ENCODE data around the gene USE1.

The USE1 gene

DNA sequence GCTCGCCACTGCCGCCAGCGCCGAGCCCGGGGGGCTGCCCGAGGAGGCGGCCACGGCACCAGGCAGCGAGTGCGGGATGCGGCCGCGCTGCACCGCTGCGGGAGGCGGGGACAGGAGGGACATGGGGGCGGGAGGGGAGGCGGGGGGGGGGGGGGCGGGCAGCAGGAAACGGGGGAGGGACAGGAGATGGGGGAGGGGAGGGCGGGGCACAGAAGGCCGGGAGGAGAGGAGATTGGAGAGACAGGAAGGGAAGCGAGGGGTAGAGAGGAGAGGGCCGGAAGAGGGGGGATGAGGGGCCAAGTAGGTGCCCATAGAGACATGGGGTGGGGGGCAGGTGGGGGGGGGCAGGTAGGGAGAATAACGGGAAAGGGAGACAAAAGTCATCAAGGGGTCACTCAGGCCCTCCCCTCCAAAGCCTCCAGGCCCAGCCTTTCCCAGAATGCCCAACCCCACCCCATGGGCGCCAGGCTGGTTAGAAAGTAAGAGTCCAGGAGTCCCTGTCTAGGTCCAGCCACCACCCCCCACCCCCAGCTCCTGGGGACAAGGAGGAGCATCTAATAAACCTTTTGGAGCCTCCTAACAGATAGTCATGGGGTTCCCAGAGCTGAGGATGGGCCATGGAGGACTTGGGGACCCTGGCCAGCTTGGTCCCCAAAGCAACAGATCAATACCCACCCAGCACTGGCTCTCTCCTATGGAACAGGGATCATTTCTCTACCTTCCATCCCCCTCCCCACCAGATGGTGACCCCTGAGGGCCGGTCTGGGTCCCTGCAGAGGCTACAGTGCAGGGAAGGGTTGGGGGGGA, 21.0 kb downstream of the USE1 start:
- DNase-seq, result no peak

DNA sequence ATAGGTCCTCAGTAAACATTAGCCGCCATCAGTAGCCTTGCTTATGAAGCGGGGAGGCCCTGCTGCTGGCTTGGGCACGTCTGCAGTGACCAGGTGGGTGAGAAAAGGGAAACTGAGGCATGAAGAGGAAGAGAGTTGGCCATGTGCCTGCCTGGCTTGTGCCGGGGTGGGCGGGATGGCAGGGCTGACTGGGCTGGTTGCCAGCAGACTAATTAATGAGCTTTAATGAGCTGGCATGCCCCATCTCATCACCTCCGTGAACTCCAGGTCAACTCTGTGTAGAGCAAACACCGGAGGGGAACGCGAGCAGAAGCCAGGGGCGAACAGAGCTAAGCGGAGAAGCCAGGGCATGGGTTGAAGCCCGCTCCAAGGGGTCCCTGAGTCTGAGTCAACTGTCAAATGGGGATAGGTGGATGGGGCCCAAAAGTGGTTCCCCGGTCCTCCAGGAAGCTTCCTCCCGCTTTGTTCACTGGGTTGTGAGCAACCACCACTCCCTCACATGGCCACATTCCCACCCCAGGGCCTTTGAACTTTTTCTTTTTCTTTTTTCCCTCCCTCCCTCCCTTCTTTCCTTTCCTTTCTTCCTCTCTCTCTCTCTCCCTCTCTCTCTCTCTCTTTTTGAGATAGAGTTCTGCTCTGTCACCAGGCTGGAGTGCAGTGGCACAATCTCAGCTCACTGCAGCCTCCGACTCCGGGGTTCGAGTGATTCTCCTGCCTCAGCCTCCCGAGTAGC, 21.8 kb downstream of the USE1 start:
- DNase-seq, result no peak

DNA sequence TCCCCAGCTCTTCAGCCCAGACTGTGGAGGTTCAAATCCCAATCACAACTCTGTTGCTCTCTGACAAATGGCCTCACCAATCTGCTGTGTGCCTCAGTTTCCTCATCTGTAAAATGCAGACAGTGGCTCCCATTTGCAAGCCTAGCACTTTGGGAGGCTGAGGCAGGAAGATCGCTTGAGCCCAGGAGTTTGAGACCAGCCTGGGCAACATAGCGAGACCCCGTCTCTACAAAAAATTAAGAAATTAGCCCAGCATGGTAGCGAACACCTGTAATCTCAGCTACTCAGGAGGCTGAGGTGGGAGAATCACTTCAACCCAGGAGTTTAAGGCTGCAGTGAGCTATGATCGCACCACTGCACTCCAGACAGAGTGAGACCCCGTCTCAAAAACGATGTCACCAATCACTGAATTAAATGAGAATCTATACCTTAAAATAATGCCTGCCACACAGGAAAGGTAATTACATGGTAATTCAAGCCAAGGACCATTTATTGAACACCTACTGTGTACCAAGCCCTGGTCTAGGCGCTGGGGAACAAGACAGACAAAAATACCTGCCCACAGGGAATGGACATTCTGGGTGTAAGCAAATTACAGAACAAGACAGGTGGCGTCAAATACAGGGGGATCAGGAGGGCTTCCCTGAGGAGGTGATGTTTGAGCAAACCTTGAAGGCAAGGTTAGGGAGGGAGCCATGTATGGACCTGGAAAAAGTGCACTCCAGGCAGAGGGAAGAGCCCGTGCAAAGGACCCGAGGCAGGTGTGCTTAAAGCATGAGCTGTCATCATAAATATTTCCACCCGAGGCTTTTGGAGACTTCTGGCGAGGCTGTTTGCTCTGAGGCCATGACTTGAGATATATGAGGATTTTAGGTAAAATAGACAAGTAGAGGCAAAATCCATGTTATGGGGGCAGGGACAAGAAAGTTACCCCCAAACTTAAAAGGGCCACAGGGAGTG, 22.9 kb downstream of the USE1 start:
- no peak for DNase-seq

DNA sequence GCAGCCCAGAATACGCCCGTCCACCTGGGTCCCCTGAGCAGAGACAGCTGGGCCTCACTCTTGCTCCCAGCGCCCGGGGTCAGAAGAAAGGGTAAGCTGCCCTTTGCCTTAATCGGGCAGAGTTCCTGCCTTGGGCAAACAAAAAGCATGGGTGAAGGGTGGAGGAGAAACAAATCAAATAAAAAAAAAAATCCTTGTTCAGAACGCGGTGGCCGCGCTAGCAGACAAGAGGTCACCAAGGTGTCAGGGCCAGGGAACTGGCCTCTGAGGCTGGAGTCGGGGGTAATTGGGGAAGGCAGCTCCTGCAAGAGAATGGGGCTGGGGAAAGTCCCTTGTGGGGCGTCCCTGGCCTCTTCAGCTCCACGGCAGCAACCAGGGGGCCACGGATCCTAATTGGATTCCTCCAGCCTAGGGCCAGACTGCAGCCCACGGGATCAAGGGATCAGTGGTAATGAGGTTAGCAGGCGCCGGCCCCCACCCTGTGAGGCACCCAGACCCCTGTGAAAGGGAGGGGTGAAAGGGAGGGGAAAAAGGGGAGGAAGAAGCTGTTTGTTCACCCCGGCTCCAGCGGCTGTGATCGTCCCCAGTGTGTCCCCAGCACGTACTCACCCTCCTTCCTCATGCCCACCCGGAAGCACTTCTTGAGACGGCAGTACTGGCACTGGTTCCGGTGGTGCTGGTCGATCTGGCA, 25.1 kb downstream of the USE1 start:
- no peak for DNase-seq

DNA sequence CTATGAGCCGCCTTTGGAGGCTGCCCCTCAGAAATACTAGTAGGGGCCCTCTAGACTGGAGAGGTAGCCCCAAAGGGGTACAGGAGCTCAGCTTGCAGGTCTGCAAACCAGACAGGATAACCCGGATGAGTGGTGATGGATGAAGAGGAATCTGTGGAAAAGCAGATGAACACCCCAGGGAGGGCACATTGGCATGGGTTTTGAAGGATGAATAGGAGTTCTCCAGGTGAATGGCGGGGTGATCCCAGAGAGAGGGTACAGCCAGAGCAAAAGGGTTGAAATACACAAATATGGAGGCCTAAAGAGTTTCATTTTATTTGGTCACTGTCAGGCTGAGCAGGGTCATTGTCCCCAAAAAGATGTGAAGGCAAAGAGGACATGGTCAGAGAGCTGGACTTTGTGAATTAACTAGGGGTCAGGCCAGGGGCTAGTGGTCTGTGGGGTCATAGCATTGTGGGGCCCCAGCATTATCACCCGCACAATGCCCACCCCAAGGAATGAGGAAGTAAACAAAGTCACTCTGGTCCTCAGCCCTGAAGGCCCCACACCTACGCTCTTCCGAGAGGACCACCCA, 25.8 kb downstream of the USE1 start:
- DNase-seq, result no peak

DNA sequence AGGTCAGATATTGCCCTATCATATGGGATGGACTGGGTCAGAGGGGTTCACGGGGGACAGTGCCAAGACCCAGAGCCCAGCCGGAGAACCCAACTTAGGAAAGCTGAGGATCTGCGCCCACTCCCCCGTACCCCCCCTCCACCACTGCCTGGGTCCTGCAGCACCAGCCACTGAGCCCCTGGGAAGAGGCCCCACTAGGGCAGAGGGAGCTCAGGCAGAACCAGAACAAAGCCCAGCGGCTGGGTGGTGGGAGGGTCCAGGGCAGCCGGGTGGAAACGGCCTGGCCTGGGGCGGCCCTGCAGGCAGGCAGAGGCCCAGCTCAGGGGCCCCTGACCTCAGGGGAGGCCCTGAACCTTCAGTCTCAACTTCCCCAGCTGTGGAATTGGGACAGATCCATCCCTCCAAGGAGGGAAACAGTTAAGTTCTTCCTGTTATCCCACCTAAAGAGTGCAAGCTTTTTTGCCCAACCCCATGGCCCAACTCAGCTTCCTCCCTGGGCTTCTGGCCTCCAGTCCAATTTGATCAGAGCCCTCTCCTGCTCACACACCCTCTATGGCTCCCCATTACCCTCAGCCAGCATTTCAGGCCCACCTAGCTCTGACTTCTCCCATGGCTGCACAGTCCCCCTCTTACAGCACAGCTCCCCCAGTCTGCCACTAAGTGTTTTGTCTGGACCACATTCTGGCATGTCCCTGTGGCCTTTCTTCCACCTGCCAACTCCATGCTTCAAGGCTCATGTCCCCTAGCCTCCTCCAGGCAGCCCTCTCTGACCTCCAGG, 27.5 kb downstream of the USE1 start:
- no peak for DNase-seq

DNA sequence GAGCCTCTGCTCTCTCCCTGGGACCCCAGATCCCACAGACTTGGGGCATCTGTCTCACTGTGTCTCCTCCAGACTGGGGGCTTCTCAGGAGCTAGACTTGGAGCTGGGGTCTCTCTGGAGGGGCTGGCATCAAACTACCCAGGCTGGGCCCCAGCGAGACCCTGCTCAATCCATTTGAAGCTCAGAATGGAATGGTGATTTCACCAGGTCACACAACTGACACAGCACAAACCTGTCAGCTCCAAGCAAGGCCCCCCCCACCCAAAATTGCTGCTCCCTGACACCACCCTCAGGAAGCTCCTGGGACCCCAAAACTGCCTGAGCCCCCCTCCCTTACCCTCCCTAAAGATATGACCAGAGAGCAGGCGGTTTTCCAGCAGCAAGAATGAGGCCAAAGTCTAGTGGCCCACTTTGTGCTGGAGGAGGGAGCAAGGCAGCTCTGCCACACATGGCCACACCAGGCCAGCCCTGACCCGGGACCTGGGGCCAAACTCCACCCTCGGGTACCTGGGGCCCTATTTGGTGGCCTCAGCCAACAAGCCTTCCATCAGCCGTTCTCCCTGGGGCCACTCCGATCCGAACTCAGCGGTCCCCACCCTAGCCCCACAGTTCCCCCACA, 28.2 kb downstream of the USE1 start:
- DNase-seq, result no peak

DNA sequence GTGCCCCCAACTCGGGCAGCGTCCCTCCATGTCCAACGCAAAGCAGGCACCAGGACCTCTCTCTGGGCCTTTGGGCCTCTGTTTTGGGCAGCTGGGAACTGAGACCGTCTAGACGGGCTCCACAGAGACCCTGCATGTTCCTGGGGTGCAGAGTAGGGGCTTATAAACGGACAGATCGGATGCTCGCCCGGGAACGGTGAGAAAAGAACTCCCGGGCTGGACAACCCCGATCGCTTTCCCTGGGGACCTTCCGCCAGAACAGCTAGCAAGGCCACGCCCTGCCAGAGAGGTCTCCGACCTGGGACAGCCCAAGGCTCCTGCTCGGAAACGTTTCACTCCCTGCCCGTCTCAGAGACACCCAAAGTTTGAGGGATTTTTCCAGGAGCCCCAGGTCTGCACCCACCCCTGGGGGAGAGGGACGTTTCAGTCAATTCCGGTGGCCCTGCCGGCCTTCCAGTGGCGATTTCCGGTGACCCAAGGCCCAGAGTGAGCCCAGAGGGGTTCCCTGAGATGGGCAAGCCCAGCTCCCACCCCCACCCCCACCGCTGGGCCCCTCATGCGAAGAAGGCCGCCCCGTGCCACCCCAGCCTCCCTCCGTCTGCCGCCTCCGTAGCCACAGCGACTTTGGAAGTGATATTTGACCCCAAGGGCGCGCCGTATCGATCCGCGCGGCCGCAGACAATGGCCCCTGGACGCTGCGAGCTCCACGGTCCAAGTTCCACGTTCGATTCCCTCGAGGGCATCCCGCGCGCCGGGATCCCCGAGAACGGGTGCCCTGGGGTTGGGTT, 28.9 kb downstream of the USE1 start:
- DNase-seq, result no peak

DNA sequence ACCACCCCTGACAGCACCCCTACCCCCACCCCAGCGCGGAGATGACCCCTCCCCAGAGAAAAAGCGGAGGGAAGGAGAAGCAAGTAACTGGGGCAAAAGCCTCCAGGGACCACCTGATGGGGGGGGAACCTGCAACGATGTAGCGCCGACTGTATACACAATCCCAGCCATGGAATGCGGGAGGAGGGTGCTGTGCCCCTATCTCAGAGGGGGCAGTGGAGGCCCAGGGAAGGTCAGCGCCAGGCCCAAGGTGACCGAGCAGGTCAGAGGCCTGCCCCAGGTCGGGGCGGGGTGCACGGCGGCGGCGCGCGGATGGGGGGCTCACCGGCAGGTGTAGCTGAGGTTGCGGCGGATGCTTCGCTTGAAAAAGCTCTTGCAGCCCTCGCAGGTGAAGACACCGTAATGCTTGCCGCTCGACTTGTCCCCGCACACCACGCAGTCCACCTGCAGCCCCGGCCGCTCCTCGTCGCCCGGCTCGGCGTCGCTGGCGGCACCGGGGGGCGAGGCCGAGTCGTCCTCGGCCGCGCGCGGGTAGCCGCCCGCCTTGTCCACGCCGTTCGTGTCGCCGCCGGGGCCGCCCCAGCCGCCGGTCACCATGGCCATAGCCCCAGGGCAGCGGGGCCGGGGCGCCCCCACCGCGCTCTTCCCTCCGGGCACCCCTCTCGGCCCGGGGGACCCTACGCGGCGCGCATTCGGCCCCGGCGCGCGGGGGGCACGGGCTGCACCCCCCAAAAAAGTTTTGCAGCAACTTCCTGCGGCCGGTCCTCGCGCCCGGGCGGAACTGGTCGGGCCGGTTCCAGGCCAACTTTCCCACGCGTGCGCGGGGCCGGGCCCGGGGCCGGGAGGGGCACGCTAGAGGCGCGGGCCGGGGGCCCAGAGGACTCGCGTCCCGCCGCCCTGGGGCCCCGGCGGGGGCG, 29.7 kb downstream of the USE1 start:
- DNase-seq, result no peak

DNA sequence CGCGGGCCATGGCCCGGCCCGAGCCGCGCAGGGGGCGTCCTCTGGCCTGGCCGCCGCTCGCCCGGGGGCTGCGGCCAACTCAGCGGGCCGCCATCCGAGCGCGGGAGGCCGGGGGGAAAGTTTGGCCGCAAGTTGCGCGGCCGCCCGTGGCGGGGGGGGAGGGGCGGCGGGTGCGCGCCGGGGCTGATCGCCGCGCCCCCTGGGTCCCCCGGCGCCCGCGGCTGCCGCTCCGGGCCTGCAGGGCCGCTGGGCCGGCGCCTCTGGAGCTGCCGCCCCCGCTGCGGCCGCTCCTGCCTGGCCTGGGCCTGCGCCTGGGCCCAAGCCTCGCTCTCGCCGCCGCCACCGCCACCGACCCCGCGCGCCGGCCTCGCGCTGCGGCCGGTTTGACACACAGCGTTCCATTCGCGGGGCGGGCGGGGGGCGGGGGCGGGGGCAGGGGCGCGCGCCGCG, 30.4 kb downstream of the USE1 start, which contains the start of gene NR2F6:
Gene NR2F6 (minus strand): TSS at position 385 of the 450 bp plus-strand sequence. CDS start 699 bp downstream, outside the sequence.
- no peak for DNase-seq

DNA sequence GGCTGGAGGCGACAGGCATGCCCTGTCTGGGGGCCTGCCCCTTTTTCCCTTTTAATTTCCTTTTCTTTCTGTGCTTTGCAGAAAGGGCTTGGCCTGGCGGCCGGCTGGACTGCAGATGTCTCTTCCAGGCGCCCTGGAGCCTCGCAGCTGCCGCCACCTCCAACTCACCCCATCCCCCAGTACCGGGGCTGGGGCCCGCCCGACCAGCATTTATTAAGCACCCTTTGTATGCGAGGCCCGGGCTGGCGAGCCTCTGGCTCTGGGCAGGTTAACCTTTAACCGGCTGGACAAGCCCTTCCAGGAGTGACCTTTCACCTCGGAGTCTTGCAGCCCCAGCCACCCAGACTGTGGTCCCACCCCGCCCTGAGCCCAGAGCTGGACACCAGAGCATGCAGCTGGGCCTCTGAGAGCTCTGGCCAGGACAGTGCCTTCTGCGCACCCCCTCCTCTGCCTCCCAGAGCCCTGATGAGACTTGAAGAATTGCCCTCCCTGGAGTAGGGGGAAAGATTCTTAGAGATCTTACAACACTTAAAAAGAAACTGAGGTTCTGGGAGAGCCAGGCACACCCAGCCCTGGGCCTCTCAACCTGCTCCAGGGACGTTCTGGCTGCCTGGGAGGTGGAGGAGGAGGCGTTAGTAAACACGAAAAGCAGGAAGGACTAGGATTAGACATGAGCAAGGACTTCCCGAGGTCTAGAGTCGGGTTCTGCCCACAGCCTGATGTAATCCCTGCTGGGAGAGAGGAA, 31.7 kb downstream of the USE1 start:
- no peak for DNase-seq

DNA sequence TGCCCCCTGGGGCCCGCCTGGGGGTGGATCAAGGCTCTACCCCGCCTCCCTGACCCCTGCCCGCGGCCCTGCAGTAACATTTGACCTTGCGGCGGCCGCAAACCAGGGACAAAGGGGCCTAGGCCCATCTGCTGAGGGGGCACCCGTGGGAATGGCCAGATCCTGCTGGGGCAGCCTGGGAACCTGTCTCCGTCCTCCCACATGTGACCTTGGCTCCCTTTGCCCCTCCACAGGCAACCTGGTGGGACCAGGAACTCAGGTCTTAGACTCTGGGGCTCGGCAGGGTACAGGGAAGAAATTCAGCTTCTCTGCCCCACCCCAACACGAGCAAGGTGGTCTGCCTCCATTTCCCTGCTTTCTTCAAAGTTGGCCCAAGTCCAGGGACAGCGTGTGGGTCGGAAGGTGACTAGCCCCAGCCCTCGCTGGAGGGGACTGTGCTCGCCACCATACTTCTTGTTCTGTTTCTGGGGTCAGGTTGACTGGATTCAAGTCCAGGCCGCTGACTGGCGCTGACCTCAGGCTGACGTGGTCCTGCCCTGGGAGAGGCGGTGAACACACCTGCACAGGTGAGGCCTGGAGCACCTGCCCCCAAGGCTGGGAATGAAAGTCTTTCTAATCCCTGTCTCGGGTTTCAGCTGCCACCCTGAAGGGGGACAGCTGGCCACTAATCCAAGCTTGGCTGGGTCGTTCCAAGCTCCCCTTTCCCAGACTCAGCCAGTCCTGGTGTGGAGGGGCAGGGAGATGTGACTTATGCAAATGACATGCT, 33.0 kb downstream of the USE1 start:
- DNase-seq, result no peak

DNA sequence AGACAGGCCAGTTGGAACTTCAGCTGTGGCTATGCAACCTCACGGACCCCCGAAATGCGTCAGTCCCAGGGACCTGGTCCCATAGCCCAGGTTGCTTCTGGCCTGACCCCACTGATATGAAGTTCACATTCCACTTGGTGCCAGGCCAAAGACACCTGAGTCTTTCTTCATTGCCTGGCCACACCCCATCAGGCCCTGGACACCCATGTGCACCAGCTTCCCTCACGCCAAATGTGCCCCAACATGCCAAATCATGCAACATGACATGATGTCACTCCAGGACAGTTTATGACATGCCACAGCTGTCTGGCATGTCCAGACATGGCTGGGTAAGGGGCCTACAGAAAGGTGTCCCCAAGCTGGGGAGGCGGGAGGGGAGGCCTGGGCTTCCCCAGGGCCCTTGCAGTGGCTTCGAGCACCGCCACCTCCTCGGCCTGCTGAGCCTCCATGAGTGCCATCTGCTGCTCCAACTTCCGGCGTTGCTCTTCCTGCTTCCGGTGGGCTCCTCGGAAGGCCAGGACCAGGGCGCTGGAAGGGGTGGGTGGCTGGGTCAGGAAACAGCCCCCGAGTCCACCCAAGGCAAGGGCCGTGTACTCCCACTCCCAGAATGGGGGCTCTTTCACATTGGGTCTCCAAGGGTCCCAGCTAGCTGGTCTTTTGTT, 34.9 kb downstream of the USE1 start:
- DNase-seq, result no peak

DNA sequence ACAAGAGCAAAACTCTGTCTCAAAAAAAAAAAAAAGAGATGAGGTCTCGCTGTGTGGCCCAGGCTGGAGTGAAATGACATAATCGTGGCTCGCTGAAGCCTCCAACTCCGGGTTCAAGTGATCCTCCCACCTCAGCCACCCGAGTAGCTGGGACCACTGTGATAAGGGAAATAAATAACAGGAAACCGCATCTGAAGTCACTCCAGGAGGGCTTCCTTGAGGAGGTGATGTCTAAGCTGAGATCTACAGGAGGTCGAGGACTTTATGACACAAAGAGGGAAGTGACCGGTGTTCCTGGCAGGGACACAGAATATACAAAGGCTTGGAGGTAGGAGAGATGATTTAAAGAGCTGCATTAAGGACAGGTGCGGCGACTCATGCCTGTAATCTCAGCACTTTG, 39.5 kb downstream of the USE1 start:
- DNase-seq, result no peak

DNA sequence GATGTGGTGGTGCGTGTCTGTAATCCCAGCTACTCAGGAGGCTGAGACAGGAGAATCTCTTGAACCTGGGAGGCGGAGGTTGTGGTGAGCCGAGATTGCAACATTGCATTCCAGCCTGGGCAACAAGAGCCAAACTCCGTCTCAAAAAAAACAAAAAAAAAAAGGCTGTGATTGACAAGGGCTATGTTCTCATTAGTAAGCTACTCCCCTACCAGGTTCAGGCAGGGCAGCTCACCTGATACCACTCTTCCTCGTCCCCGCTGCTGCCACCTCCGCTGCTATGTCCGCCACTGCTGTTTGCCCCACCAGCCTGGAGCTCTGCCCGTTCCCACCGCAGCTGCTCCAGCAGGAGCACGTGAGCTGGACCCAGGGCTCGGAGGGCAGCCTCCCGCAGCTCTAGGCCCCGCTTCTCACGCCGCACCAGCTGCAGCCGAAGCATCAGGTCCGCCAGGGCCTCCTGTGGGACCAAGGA, 40.0 kb downstream of the USE1 start:
- no peak for DNase-seq

DNA sequence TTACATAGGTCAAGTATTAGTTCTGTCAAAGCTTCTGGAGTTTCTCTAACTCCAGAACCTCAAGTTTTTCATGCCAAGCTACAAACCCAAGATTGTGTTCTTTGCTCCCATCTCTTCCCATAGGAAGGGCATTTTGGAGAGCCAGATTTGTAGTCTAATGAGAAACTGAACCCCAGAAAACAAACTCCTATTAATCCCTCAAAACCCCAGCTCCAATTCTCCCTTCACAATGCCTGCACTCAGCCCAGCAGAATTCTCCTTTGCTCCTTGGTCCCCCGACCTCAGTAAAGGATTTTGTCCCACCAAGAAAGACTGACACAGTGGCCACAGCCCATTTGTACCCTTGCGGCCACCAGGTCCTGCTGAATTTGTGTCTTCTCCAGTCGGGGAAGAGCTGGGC, 41.0 kb downstream of the USE1 start:
- DNase-seq, result no peak

All from activated CD8-positive, alpha-beta memory T cell treated with anti-CD3 and anti-CD28 coated beads, Interleukin-2, amount 50 U/mL, for 48 hours (primary cell).